Activated CD4-positive, CD25-positive, alpha-beta regulatory T cell treated with anti-CD3 and anti-CD28 coated beads, Interleukin-2, amount 50 U/mL, for 24 hours (primary cell): ENCODE results near the gene CMC2.
A peak's percentile ranks its signal among the peaks of the same experiment; 100 is the strongest.

Source experiments
- ATAC-seq, 2 donors: fragments of 150-1000 bp; cut with Tn5 transposase; one replicate each; pipeline ENCODE4 v1.10.0; 2021; ENCODE audit warnings: mild to moderate bottlenecking in 1 of 2, moderate library complexity in 1 of 2

The CMC2 gene

DNA sequence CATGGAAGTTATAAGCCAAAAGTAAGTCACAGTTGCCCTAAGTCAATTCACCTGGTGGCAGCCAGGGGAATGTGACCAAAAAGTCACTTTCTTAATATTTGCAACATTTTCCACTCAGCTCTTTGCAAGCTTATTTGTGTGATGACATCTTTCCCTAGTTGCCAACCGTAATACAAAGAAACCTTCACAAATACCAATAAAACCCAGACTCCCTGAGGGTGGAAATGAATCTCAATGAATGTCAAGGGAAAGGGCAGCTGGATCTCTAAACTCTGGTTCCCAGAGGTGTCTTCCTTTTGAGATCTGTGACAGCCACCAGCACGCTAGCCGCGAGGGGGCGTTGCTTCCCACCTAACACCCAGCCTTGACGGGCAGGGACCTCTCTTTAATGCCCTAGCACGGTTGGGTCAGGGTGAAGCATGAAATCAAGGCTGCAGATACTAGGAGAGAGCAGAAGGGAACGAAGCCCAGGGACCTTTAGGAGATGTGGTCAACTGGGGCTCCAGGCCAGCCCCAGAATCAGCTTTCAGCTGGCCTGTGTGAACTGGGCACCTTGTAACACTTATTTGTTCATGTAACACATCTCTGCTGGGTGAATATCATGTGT is 82.2 kb downstream of the CMC2 start:
- ATAC-seq: peak in 1 of 2 donors; percentile 20

DNA sequence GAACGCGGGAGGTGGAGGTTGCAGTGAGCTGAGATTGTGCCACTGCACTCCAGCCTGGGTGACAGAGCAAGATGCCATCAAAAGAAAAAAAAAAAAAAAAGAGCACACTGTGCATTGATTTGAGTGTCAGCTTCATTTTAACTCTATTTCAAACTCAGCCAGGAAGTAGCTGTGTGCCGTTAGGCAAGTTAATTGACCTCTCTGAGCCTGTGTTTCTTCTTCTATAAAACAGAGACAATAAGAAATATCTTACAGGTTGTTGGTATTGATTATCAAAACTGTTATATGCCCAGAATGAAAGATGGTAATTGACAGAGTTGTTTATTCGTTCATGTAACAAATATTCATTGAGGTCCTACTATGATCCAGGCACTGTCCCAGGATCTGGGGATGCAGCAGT is 83.3 kb downstream of the CMC2 start:
- no peak for ATAC-seq
